H54 (cell line): Measurements from ENCODE around the gene APBA2.

Experiments used
- DNase-seq: peaks from one replicate; pipeline ENCODE4 v3.0.0; 2011; ENCODE audit warnings: low spot score, mixed read lengths; ENCODE audit not compliant: insufficient read length
- FAIRE-seq: peaks from 3 replicates; lab custom pipeline; 2011; peaks lifted over from hg19 to GRCh38; lab: Jason Lieb, UNC
- POLR2A ChIP-seq: IDR thresholded peaks from 2 replicates; pipeline ENCODE4 v1.6.1; 2011; ENCODE audit warnings: low read depth, mild to moderate bottlenecking, low read length

APBA2 gene

DNA sequence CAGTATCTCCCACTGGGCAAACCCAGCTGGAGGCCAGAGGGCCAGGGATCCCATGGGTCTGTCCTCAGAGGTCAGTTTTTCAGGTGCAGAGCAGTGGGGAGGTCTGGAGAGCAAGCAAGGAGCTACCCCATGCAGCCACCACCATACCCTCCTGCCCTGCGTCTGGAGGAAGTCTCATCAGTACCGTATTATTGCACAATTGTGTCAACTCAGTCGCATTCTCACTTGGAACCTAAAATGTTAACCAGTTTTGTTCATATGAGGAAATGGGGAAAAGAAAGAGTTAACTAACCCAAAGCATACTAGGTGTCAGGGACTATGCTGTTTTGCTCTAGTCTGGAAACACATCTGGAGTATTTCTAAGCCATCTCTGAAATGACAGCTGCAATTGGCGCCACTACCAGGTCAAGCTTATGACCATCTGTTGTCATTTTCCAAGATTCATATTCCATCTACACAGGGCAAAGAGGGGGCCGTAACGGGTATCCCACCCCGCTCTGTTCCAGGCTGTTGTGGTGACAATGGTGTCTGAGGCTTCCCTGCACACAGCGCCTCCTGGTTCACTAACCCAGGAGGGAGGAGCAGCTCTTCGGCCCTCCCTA is 16.9 kb upstream of the APBA2 start:
- no peak for DNase-seq
- no peak for FAIRE-seq
- TF ChIP-seq POLR2A = no peak

DNA sequence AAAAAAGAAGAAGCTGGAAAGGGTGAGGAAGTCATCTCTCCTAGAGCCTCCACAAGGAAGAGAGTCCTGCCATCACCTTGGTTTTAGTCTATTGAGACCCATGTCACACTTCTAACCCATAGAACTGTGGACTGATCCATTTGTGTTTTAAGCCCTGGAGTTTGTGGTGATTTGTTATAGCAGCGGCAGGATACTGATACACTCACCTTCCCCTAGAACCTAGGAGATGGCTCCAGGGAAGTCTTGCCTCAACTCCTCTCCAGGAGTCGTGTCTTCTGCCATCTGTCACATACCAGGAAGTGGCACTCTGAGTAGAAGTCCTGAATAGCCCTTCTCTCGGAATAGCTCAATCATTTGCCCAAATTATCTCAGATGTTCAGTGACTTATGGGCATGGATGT is 14.6 kb upstream of the APBA2 start:
- no peak for DNase-seq
- TF ChIP-seq POLR2A = no peak
- FAIRE-seq = no peak

DNA sequence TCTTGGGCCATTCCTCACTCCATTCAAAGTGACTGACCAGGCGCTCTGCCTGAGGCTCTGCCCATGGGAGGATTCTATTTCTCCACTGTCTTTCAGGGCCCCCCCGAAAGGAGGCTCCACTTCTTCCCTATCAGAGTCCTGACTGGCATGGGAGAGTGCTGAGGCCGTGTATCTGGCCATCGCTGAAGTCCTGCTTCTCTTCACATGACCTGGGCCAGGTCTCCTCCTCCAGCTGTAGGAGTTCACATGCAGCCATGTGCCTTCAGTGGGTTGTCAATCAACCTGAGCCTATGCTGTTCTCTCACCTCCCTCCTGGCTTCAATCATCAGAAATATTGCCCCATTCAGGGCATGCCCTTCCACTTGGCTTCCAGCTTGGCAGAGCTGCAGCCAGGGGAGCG is 12.8 kb upstream of the APBA2 start:
- no peak for FAIRE-seq
- DNase-seq = no peak
- TF ChIP-seq POLR2A = no peak

DNA sequence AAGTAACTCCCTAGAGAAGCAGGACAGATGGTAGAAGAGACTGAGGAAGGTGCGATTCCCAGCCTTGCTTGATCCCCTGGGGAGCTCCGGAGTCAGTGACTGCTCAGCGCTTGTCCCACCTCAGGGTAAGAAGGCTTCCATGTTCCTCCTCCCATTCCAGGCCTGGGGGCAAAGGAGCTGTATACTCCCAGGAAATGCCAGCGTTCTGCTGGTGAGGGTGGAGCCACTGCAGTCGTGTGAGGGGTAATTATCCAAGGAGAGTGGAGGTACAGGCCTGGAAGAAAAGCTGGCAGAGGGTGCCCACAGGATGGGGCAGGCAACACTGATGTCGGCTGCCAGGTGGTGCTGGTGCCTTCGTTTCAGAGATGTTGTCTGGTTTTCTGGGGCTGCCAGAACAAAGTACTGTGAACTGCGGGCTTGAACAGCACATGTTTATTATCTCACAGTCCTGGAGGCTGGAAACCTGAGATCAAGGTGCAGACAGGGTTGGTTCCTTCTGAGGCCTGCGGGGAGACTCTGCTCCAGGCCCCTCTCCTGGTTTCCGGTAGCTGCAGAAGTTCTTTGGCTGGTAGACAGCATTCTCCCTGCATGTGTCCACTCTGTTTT is 12.1 kb upstream of the APBA2 start:
- TF ChIP-seq POLR2A = no peak
- FAIRE-seq (no peak), DNase-seq (no peak)

DNA sequence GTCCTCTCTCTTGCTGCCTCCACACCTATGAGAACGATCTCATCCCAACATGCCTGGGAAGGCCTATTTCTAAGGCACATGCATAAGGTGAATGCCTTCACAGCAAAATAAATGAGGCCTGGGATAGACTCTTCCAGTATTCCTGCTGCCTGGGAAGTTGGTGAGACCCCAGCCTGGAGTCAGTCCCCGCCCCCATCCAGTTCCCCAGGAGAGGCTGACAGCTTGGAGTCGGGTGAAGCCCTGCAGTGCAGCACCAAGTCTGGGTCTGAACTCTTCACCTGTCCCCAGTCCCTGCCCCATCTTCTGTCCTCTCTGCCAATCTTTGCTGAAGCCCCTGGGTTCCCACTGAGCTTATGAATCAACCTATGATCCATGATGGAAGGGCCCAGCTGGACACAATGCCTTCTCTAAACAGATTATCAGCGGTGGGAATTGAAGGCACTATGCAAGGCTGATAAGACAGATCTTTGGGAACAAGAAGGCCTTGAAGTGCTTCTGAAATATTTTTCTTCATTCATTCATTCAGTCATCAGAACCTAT is 10.2 kb upstream of the APBA2 start:
- FAIRE-seq = no peak
- no peak for TF ChIP-seq POLR2A
- no peak for DNase-seq

DNA sequence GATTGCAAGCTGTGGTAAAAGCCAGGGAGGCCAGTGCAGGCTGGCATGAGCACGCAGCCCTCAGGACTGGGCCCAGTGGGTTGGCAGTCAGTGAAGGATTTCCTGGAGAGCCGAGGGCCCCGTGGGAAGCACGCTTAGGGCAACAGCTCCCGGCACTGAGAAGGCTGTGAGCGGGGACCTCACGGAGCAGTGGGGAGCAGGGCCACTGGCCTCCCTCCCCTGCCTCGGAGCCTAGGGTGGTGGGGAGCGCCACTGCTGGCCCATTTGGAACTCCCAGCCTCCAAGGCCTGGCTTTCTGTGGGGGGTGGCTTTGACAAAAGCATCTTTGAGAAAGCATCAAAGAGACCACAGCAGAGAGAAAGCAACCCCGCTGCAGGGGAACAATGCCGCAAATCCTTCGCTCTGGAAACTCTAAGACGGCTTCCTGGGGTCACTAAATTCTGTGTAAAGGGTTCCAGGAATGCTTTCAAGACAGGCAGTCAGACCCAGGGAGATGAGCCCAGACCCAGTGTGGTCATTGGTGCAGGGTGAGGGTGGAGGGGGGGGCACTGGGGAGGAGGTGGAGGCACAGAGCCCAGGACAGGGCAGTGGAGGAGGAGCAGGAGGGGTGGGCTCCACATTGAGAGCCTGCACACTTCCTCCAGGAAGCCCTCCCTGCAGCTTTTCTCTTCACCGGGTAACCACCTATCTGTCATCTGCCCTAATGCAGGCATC is 9.5 kb upstream of the APBA2 start:
- no peak for FAIRE-seq

DNA sequence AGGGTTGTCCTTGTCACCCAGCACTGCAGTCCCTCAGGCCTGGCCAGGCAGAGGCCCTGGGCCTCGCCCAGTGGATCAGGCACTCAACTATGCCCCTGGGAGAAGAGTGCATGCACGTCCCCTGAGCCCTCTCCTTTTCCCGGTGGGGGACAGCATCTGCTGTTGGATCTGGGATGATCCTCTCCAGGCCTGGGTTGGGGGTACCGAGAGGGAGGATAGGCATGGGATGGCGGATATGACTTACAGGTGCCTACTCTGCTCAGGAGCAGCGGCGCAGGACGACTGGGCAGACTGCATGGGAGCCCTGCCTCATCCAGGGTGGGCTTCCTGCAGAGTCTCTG is 9.0 kb upstream of the APBA2 start:
- FAIRE-seq (no peak), DNase-seq (no peak)
- no peak for TF ChIP-seq POLR2A

More for the DNA sequence above, 9.5 kb upstream of the APBA2 start:
- DNase-seq = no peak
- TF ChIP-seq POLR2A = no peak

DNA sequence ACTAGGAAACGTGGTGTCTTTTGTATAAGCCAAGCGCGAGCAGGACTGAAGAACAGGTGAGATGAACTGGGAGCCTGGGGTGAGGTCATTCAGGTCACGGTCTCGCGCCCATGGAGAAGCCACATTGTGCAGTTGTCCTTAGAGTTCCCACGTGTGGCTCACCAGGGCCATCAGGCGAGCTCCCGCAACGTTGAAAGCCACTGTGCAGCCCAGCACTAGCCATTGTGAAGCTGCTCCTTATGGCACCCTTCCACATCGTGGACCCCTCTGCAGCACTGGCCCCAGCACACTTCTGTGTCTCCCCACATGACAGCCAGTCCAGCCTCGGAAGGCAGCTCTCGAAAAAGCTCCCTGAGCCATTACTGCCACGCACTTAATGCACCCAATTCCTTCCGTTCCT is 7.6 kb upstream of the APBA2 start:
- FAIRE-seq = no peak
- DNase-seq = no peak
- TF ChIP-seq POLR2A = no peak

DNA sequence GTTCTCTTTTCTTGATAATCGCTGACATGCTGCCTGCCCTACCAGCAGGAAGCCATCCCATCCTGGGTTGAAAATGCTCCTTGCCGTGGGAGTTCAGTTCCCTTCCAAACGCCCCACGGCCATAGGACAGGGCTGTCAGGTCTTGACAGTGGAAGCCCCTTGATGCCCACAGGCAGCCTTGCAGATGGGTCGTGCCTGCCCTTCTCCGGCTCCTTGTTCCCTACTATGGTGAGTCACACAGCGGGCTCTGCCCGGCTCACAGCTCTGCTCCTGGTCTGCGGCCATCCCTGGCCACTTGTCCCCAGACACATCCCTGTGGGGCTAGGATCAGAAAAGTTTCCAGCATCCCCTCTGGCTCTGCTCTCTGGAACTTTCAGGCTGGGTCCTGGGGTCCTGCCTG is 6.2 kb upstream of the APBA2 start:
- no peak for DNase-seq
- no peak for TF ChIP-seq POLR2A
- no peak for FAIRE-seq

DNA sequence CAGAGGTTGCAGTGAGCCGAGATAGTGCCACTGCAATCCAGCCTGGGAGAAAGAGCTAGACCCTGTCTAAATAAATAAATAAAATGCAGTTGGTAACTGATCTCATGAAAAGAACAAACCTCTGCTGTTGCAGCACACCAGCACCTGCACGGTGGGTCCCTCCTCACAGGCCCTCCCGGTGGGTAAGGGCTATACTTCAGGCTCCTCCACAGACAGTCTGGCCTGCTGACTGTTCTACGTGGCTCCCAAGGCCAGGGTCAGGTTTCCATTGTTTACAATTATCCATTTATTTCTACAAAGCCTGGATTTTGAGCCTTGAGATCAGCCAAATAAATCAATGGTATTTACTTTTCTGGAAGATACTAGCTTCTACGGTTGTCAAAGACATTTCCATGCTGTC is 5.1 kb upstream of the APBA2 start:
- FAIRE-seq (no peak), DNase-seq (no peak)
- no peak for TF ChIP-seq POLR2A

DNA sequence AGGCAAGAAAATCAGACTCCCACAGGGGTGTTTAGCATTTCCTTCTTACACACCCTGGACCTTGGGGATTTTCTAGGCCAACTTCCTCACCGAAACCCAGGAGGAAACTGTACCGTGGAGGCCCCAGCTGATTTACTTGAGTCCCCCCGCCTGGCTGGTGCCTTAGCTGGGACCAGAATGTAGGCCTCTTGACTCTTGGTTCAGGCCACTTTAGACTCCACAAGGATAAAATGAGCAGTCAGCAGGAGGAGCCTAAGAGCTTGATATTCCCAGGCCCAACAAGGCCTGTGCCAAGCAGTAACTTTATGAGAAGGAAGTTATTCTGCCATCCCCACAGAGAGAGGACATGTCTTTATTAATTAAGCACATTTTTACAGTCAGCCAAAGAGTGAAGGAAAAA is 4.6 kb upstream of the APBA2 start:
- TF ChIP-seq POLR2A = no peak
- DNase-seq = no peak
- FAIRE-seq = no peak

DNA sequence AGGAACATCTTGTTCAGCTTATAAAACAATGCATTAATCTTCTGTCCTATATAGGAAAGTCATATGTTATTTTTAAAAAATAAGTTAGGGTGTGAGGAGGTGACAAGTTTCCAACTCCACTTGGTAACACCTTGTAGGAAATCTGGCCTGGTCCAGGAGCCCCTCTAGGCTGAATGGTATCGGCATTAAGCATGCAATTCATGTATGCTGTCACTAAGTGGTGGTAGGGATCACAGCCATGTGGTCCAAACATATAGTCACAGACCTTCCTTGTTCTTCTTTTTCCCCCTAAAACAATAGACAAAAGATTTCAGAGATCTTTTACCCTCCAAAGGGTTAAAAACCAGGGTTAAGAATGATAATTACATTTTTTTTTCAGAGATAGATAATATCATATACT is 4.2 kb upstream of the APBA2 start:
- no peak for TF ChIP-seq POLR2A
- no peak for FAIRE-seq
- no peak for DNase-seq

DNA sequence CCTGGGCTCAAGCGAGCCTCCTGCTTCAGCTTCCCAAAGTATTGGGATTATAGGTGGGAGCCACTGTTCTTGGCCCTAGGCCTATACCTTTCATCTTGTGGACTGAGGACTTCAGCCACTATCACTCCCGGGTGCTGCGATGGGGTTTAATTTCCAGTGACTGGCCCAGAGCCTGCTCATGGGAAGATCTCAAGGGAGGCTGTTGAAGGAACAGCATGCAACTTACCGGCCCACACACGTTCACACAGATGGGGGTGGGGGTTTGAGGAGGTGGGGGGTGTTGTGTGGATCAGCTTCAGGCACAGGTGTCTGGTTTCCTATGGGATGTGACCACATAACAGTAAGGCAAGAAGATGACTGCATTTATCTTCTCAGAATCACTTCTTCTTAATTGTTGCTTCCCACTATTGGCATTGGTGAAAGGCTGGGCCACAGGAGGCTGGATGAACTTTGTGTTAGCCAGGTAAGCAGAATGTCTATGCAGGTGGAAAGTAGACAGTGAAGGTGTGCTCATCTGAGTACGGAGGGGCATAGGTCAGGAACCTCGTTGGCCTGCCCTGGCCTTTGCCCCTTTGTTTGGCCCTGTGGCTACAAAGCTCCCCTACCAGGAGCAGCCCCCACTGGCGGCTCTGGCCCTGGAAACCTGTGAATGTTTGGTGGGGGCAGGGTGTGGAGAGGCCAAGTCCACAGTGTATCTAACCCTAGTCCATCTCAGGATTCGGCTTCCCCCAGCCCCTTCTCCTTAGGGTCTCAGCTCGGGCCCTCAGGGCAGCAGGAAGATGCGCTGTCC is 1.4 kb upstream of the APBA2 start:
- FAIRE-seq (no peak), DNase-seq (no peak)
- TF ChIP-seq POLR2A = no peak

DNA sequence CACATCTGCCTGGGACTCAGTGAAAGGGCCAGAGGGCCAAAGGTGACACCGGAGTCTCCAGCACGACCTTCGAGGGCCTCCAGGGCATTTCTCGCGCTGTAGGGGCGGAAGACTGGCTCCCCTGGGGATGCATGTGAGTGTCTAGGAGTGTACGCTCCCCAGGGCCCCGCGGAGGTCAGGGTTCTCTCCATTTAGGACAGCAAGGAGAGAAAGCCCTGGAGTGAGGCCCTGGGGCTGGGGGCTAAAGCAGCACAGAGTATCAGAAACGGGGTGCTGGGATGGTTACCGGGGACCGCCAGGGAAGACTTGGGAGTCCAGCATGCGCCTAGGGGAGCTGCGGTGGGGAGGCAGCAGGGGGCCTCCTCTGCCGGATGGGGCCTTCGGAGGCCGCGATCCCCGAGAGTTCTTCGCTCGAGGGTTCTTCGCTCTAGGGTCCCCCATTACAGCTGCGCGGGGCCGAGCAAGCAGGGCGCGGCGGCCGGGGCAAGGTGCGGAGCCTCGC is 595 bp upstream of the APBA2 start:
- no peak for TF ChIP-seq POLR2A
- no peak for FAIRE-seq

More for the DNA sequence above, 595 bp upstream of the APBA2 start:
- DNase-seq = no peak
